ENCODE results near the gene PEAR1.

Gene PEAR1

DNA sequence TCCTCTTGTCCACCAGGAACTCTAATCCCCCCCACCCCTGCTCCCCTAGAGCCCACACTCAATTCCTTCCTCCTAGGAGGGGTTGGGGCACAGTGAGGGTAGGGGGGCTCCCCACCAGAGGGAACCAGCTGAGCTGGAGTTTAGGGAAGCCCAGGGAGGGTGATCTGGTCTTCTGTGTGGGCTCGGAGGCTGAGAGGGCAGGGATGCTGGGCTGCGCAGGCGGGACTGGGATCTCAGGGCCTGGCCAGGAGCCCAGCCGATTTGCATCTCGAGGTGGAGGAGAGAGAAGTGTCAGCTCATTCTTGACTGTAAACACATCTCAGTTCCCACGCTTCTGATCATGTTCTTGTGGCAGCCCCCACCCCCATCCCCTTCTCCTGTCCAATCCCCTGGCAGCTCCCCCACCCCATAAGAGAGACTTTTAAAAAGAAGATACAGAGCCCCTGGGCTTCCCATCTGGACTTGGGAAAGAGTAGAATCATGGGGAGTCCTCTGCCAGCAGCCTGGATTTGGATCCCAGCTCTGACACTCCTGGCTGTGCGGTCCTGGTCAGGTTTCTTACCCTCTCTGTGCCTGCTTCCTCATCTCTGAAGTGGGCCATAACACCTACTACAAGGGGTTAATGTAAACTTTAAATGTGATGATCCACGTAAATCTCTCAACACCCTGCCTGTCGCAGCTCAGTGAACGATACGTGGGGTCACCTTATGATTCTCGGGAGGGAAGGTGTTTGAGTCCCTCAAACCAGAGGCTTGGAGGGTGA lies 6.6 kb downstream of the PEAR1 start:
- no peak for DNase-seq (ENCODE audit: low read depth in 2 of 2)

DNA sequence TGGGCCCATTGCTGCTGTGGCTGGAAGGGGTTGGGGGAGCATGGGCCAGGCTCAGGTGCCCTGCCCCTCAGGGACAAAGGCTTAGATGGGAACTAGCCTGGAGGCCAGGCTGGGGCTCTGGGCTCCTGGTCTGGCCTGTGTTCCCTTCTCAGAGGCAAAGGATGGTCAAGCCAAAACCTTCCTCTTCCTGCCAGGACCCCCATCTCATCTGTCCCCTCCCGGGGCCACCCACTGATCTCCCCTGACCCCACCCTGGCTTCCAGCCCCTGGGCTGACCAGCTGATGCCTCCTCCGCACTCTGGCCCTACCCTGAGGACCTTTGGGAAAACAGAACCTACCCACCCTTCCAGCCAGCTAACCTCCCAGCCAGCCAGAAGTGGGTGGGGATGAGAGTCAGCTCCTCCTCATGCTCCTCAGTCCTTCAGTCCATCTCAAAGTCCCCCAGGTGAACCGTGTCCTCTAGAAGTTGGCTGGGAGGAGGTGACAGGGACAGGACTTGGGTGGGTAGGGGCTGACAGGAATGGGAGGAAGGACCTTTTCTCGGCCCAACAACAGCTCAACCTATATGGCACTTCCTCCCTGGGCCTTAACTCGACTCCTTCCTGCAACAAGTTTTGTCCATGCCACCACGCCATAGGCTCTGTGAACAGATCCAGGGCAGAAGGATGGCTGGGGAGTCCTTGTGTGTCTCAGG lies 7.5 kb downstream of the PEAR1 start:
- no peak for DNase-seq (ENCODE audit: low read depth in 2 of 2)

DNA sequence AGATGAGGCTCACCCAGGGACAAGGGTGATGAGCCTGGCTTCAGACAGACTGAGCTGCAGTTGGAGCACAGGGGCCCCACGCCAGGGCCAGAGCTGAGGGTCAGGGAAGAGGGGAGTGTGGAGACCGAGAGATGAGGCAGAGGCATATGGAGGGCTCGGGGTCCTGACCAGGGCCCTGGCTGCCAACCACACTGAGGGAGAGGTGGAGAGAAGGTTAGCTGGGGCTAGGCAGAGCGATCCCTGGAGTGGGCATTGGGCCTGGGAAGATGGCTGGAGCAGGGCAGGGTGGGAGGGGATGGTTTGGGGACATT lies 8.0 kb downstream of the PEAR1 start:
- DNase-seq (ENCODE audit: low read depth in 2 of 2): no peak

DNA sequence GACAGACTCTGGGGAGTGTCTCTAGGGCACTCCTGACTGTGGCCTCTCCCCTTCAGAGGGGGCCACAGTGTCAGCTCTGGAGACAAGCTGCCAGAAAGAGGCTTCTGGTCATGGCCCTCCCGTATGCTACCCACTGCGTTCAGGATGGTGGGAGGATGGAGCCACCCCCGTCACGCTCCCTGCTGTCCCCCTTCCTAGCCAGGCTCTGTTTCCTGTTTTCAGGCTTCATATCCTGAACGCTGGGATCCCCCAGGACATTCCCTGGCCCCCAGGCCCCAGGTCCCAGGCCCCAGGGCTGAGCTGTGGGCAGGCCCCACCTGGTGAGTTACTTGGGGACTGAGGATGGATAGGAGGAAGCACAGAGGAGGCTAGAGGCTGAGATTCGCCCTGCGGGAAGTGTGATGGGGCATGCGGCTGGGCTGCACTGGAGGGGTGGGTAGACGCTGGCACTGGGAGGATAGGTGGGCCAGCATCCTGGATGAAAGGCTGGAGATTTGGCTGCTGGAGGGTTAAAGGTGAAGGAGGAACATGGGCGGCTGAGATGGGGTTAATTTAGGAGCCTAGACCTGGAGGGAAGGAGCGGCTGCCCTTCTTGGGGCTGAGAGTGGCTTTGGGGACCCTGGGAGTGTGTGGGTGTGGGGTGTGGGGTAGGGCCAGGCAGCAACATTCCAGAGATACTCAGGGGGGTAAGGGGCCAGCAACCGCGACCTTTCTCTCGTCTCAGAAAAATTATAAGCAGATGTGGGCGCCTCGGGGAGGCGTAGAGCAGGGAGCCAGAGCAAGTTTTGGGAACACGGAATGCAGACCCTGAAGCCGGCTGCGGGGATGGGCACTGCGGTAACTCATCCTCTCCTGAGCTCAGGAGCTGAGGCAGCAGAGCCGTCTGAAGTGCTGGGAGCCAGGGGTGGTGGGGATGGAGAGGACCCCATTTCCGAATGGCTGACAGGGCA lies 8.7 kb downstream of the PEAR1 start:
- DNase-seq (ENCODE audit: low read depth in 2 of 2): no peak

DNA sequence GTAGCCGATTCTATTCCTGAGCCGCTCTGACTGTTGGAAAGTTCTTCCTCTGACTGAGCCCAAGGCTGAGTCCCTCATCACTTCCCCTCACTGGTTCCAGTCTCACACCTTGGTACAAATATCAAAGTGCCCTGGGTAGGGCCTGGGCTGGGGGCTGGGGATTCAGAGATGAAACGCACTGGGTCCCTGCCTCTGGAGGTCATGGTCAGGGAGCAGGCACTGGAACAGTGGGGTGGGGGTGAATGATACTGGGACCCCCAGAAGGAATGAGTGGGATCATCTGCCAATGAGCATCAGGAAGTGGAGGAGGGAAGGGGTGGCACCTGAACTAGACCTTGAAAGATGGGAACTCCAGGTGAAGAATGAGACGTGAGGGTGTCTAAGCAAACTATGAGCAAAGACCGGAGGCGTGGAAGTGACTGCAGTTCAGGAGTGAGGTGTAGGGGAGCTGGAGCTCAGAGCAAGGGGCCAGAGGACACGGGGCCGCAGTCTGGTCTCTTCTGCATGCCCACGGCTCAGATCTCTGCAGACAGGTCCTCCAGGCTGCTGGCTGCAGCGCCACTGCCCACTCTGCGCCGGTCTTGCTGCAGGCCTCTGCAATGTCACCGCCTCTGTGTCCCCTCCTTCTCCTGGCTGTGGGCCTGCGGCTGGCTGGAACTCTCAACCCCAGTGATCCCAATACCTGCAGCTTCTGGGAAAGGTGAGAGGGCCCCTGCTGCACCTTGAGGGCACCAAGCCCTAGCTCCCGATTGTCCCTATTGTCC lies 10.0 kb downstream of the PEAR1 start:
- no peak for DNase-seq (ENCODE audit: low read depth in 2 of 2)

DNA sequence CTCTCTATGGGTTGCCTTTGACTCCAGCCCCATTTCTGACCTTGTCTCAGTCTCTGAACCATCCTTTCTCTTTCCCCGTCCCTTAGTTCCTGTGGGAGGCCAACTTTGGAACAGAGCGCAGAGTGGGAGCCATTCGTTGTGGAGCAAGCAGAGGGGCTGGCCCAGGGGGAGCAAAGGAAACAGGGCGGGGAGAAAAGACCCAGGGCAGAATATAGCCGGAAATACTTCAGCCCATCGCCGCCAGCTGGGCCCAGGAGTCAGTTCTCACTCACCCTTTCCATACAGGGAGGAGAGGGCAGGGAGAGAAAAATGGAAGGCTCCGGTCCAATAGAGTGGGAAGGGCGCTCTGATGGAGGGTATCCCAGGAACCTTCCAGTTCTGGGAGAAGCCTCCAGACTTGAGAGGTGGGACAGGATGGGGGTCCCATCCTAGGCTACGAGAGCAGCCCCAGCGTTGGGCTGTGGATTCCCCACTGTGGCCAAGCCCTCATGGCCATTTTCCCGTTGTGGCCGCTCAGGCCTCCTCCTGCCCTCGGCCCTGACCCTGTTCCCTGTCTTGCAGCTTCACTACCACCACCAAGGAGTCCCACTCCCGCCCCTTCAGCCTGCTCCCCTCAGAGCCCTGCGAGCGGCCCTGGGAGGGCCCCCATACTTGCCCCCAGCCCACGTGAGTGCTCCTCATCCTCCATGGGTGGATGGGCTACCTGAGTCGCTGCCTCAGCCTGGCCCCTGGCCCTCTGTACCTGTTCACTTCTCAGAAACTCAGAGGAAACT lies 10.9 kb downstream of the PEAR1 start:
- no peak for DNase-seq (ENCODE audit: low read depth in 2 of 2)

DNA sequence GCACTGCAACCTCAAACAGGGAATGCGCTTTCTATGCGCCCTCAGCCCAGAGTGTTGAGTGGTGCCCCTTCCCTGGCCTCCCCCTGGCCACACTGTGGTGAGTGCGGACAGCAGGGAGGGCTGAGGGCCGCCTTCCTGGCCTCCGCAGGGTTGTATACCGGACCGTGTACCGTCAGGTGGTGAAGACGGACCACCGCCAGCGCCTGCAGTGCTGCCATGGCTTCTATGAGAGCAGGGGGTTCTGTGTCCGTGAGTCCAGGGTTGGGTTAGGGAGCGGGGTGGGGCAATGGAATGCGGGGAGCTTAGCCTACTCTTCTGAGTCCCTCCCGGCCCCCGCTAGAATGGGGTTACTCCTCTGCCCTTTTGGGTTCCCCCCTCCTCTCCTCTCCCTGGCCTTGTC lies 11.7 kb downstream of the PEAR1 start:
- DNase-seq (ENCODE audit: low read depth in 2 of 2): no peak

DNA sequence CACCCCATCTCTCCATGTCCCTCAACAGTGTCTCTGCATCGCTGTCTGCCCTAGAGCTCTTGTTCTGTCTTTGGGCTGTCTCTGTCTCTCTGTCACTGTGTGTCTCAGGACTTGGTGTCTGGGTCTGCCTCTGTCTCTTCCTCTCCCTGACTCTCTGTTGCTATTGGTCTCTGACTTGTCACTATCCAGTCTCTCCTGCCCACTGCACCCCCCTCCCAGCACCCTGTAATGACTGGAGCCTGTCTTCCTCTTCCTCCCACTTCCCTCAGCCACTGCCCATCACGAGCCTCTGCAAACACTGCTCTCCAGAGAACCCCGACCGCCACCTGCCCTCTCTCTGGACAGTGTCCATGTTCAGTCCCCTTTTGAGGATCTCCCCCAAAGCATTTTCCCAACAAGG lies 12.1 kb downstream of the PEAR1 start:
- no peak for DNase-seq (ENCODE audit: low read depth in 2 of 2)

DNA sequence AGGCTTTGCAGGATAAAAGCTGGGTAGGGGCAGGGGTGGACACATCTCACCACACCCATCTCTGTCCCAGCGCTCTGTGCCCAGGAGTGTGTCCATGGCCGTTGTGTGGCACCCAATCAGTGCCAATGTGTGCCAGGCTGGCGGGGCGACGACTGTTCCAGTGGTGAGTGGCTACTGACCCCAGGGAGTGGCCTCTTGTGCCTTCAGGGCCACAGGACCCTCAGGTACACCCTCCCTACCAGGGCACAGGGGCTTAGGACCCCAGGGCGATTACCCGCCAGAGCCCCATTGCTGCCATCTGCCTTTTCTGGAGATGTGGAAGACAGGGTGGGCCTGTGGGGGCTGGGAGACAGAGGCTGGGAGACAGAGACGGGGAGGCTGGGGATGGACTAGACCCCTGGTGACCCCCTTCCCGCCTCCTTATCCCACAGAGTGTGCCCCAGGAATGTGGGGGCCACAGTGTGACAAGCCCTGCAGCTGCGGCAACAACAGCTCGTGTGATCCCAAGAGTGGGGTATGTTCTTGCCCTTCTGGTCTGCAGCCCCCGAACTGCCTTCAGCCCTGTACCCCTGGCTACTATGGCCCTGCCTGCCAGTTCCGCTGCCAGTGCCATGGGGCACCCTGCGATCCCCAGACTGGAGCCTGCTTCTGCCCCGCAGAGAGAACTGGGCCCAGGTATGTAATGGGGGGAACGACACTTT lies 12.8 kb downstream of the PEAR1 start:
- DNase-seq (ENCODE audit: low read depth in 2 of 2): no peak

DNA sequence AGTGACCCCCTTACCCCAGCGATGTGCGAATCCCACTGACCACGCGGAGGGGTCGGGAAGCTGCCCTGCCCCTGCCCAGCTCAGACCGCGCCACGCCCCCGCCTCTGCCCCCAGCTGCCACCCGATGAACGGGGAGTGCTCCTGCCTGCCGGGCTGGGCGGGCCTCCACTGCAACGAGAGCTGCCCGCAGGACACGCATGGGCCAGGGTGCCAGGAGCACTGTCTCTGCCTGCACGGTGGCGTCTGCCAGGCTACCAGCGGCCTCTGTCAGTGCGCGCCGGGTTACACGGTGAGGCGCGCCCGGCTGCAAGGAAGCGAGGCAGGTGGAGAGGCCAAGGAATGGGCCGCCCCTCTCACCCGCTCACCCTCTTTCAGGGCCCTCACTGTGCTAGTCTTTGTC lies 15.0 kb downstream of the PEAR1 start:
- DNase-seq (ENCODE audit: low read depth in 2 of 2): no peak

DNA sequence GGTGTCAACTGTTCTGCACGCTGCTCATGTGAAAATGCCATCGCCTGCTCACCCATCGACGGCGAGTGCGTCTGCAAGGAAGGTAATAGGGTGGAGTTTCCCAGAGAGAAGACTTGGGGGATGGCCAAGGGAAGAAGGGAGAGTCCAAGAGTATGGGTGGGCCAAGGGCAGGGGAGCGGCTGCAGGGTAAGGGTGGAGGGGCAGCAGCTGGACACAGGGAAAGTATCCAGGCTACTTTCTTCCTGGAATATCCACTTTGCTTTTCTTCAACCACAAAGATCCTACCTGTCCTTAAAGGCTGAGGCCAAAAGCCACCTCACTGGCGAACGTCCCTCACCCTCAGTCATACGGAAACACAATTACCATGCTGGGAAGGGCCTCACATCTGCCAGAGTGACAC lies 15.4 kb downstream of the PEAR1 start:
- DNase-seq (ENCODE audit: low read depth in 2 of 2): no peak

DNA sequence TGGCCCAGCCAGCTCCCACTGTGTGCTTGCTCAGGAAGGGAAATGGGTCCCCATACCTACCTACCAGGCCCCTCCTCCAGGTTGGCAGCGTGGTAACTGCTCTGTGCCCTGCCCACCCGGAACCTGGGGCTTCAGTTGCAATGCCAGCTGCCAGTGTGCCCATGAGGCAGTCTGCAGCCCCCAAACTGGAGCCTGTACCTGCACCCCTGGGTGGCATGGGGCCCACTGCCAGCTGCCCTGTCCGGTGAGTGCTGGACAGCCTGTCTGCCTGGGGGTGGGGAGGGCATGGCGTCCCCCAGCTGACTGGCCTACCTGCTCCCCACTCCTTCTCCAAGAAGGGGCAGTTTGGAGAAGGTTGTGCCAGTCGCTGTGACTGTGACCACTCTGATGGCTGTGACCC lies 16.2 kb downstream of the PEAR1 start:
- DNase-seq (ENCODE audit: low read depth in 2 of 2): no peak

DNA sequence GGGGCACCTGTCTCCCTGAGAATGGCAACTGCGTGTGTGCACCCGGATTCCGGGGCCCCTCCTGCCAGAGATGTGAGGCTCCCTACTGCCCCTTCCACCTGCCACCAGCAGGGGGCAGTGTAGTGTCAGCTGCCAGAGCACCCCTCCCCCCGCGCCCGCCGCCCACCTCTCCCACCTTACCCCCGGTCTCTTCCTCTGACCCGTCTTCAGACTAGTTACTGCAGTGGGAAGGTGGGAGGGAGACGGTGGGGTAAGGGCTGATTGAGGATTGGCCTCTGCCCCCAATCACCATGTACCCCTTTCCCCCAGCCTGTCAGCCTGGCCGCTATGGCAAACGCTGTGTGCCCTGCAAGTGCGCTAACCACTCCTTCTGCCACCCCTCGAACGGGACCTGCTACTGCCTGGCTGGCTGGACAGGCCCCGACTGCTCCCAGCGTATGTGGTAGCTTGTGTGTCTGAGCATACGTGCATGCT lies 16.8 kb downstream of the PEAR1 start:
- peak; percentile 37 to 61 for DNase-seq (ENCODE audit: low read depth in 2 of 2)

DNA sequence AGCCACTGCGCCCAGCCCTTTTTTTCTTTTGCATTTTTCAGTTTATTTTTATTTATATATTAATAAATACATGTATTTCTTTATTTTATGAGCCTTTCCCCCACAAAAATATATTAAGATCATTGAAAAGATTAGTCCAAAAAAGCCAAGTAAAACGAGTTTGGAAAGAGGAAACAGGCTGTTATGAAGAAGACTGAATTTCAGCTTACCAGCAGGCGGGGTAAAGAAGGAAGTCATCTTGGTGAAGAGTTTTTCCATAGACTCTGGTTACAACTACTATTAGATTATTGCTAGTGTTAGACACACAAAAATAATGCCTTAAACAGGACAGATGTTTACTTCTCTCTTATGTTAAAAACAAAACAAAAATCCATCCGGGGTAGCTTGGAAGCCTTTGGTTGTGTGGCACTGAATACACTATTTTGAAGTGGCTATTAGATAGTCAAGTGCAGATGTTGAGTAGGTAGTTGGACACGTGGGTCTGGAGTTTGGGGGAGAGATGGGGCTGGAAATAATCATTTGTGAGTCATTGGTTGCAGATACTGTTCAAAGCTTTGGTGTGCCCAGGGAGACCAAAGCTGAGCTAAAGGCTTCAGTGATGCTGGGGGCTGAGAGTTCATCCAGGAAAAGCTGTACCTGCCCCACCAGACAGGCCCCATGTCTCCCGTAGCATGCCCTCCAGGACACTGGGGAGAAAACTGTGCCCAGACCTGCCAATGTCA lies 18.2 kb downstream of the PEAR1 start:
- DNase-seq (ENCODE audit: low read depth in 2 of 2): no peak

DNA sequence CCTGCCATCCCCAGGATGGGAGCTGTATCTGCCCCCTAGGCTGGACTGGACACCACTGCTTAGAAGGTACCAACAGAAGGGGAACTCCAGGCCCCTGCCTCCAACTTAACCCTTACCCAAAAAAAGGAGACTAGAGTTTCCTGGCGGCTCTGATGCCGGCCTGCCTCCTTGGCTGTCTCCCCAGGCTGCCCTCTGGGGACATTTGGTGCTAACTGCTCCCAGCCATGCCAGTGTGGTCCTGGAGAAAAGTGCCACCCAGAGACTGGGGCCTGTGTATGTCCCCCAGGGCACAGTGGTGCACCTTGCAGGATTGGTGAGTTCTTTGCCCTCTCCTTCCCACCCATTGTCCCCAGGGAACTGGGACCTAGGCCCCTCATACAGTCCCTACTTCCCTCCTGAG lies 18.8 kb downstream of the PEAR1 start:
- no peak for DNase-seq (ENCODE audit: low read depth in 2 of 2)

DNA sequence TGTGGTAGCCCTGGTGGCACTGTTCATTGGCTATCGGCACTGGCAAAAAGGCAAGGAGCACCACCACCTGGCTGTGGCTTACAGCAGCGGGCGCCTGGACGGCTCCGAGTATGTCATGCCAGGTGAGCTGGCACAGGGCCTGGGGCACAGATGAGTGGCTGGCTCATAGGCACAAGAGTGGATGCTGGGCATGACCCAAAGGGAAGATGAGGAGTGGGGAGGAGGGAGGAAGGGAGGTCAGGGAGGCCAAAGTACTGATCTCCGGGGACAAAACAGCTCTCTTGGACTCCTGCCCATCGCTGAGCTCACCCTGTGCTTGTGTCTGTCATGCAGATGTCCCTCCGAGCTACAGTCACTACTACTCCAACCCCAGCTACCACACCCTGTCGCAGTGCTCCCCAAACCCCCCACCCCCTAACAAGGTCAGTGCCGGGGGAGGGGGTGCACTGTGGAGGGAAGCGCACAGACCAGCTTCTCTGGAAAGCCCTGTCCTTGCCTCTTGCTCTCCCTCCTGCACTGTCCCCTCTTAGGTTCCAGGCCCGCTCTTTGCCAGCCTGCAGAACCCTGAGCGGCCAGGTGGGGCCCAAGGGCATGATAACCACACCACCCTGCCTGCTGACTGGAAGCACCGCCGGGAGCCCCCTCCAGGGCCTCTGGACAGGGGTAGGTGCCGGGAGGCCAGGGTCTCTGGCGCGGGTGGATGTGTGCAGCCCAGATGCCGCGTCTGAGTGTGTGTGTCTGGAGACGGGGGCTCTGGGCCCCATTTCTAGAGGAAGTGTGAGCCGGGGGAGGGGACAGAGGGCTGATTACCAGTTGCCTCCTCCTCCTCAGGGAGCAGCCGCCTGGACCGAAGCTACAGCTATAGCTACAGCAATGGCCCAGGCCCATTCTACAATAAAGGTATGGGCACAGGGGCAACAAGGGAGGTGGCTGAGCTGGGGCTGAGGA lies 19.6 kb downstream of the PEAR1 start:
- no peak for DNase-seq (ENCODE audit: low read depth in 2 of 2)

DNA sequence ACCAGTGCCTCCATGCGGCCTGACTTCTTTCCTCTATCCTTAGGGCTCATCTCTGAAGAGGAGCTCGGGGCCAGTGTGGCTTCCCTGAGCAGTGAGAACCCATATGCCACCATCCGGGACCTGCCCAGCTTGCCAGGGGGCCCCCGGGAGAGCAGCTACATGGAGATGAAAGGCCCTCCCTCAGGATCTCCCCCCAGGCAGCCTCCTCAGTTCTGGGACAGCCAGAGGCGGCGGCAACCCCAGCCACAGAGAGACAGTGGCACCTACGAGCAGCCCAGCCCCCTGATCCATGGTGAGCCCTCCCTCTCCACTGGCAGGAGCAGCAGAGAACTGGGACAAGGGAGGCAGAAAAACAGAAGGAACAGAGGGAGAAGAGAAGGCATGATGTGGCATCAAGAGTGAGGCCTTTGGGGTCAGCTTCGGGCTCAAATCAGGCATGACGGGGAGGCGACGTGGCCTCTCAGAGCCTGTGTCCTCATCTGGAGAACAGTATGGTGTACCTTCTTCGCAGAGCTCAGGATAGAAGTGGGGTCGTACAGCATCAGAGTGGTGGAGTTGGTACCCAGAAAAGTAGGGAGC lies 20.4 kb downstream of the PEAR1 start:
- no peak for DNase-seq (ENCODE audit: low read depth in 2 of 2)

DNA sequence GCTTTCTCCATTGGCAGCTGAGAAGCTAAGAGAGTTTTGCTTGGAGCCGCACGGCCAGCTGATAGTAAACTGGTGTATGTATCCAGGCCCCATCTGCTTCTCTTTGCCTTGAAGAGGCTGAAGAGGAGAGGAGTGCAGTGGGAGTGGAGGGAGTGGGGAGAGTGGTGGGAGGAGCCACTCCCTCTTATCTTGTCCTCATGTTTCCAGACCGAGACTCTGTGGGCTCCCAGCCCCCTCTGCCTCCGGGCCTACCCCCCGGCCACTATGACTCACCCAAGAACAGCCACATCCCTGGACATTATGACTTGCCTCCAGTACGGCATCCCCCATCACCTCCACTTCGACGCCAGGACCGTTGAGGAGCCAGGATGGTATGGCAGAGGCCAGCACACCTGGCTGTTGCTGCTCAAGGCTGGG lies 20.9 kb downstream of the PEAR1 start:
- no peak for DNase-seq (ENCODE audit: low read depth in 2 of 2)
